ENCODE measurements around the gene ULK4.

ULK4 gene

DNA sequence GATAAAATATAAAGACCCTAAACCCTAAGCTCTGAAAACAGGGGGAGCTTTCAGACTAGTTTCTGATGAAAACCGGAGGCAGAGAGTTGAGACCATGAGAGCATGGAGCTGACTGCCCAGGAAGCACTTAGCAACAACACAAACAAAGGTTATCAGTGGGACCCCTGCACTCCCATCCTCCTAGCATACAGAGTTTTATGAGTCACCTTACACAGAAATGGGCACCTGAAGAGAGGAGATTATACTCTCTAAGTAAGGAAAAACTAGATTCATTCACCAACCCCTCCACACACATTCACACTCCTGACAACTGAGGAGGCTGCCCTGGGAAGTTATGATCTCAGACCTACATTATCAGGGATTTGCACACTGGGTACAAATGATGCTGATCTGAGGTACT lies 261.7 kb downstream of the ULK4 start:
- H4K20me1 ChIP-seq (ENCODE audit: insufficient read depth, low read length, poor library complexity, severe bottlenecking), result no peaks in the 10 kb centered on the region
- no peak overlapping the region for H3K4me3 ChIP-seq (ENCODE audit: low read length, poor library complexity, severe bottlenecking)
- H3K9me2 ChIP-seq (replicated peaks; ENCODE audit: low read depth, low read length), result no peaks in the 10 kb centered on the region
- no peaks in the 10 kb centered on the region for H3K9me3 ChIP-seq (ENCODE audit: insufficient read depth, low read depth, low read length)
- TF ChIP-seq, protein P1, sequence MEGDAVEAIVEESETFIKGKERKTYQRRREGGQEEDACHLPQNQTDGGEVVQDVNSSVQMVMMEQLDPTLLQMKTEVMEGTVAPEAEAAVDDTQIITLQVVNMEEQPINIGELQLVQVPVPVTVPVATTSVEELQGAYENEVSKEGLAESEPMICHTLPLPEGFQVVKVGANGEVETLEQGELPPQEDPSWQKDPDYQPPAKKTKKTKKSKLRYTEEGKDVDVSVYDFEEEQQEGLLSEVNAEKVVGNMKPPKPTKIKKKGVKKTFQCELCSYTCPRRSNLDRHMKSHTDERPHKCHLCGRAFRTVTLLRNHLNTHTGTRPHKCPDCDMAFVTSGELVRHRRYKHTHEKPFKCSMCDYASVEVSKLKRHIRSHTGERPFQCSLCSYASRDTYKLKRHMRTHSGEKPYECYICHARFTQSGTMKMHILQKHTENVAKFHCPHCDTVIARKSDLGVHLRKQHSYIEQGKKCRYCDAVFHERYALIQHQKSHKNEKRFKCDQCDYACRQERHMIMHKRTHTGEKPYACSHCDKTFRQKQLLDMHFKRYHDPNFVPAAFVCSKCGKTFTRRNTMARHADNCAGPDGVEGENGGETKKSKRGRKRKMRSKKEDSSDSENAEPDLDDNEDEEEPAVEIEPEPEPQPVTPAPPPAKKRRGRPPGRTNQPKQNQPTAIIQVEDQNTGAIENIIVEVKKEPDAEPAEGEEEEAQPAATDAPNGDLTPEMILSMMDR (conservative IDR thresholded peaks at IDR 0.05; ENCODE audit: low read length), result no peak
- no peak for TF ChIP-seq EZH2phosphoT487 (IDR thresholded peaks at IDR 0.05; ENCODE audit: borderline replicate concordance)
- H3K36me3 ChIP-seq (ENCODE audit: insufficient read depth, low read length), result no peaks in the 10 kb centered on the region
- no peaks in the 10 kb centered on the region for H3K79me2 ChIP-seq (ENCODE audit: insufficient read depth, low read length)
- no peak overlapping the region for H3K4me2 ChIP-seq (ENCODE audit: low read depth, low read length, poor library complexity, severe bottlenecking)
- H3K9ac ChIP-seq (ENCODE audit: low read depth, low read length, poor library complexity, severe bottlenecking), result no peak overlapping the region
- no peaks in the 10 kb centered on the region for H3K4me1 ChIP-seq (ENCODE audit: insufficient read depth, low read length, poor library complexity, severe bottlenecking)
- H3K27me3 ChIP-seq (ENCODE audit: insufficient read depth, low read length, poor library complexity, severe bottlenecking), result no peaks in the 10 kb centered on the region
- no peak overlapping the region for H2AFZ ChIP-seq (ENCODE audit: low read length)
- H3F3A ChIP-seq (ENCODE audit: low read depth), result no peaks in the 10 kb centered on the region

DNA sequence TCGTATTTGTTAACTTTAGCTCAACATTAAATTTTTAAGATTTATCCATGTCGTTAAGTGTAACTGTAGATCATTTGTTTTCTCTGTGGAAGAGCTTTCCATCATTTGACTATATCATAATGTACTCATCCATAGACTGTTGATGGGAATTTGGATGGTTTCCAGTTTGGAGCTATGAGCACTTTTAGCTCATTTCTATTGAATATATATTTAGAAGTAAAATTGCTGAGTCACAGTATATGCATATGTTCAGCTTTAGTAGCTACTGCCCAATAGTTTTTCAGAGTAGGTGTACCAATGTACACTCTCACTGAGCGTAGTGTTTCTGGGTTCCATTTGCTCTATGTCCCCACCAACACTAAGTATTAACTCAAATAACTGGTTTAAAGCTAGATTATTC lies 263.0 kb downstream of the ULK4 start:
- no peak overlapping the region for H2AFZ ChIP-seq (ENCODE audit: low read length)
- H3K9me3 ChIP-seq (ENCODE audit: insufficient read depth, low read depth, low read length), result no peaks in the 10 kb centered on the region
- H3K36me3 ChIP-seq (ENCODE audit: insufficient read depth, low read length), result no peaks in the 10 kb centered on the region
- H3K4me1 ChIP-seq (ENCODE audit: insufficient read depth, low read length, poor library complexity, severe bottlenecking), result no peaks in the 10 kb centered on the region
- H3K4me3 ChIP-seq (ENCODE audit: low read length, poor library complexity, severe bottlenecking), result no peak overlapping the region
- no peaks in the 10 kb centered on the region for H3F3A ChIP-seq (ENCODE audit: low read depth)
- no peaks in the 10 kb centered on the region for H3K27me3 ChIP-seq (ENCODE audit: insufficient read depth, low read length, poor library complexity, severe bottlenecking)
- no peaks in the 10 kb centered on the region for H3K79me2 ChIP-seq (ENCODE audit: insufficient read depth, low read length)
- H4K20me1 ChIP-seq (ENCODE audit: insufficient read depth, low read length, poor library complexity, severe bottlenecking), result no peaks in the 10 kb centered on the region
- no peak overlapping the region for H3K9ac ChIP-seq (ENCODE audit: low read depth, low read length, poor library complexity, severe bottlenecking)
- H3K9me2 ChIP-seq (replicated peaks; ENCODE audit: low read depth, low read length), result no peaks in the 10 kb centered on the region
- TF ChIP-seq, protein P1 (conservative IDR thresholded peaks at IDR 0.05; ENCODE audit: low read length), result no peak
- no peak for TF ChIP-seq EZH2phosphoT487 (IDR thresholded peaks at IDR 0.05; ENCODE audit: borderline replicate concordance)
- H3K4me2 ChIP-seq (ENCODE audit: low read depth, low read length, poor library complexity, severe bottlenecking), result no peak overlapping the region

DNA sequence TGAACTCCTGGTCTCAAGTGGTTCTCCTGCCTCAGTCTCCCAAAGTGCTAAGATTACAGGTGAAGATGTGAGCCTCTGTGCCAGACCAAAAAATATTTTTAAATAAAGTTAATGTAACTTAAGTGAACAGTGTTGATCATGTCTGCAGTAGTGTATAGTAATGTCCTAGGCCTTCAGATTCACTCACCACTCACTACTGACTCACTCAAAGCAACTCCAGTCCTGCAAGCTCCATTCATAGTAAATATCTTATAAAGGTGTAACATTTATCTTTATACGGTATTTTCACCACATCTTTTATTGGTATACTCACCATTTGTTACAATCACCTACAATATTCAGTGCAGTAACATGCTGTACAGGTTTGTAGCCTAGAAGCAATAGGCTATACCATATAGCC lies 264.2 kb downstream of the ULK4 start:
- H3K9me2 ChIP-seq (replicated peaks; ENCODE audit: low read depth, low read length), result no peaks in the 10 kb centered on the region
- H3F3A ChIP-seq (ENCODE audit: low read depth), result no peaks in the 10 kb centered on the region
- no peaks in the 10 kb centered on the region for H3K4me1 ChIP-seq (ENCODE audit: insufficient read depth, low read length, poor library complexity, severe bottlenecking)
- H3K27me3 ChIP-seq (ENCODE audit: insufficient read depth, low read length, poor library complexity, severe bottlenecking), result no peaks in the 10 kb centered on the region
- H3K9ac ChIP-seq (ENCODE audit: low read depth, low read length, poor library complexity, severe bottlenecking), result no peak overlapping the region
- TF ChIP-seq EZH2phosphoT487 (IDR thresholded peaks at IDR 0.05; ENCODE audit: borderline replicate concordance), result no peak
- TF ChIP-seq, protein P1 (conservative IDR thresholded peaks at IDR 0.05; ENCODE audit: low read length), result no peak
- no peaks in the 10 kb centered on the region for H3K79me2 ChIP-seq (ENCODE audit: insufficient read depth, low read length)
- no peaks in the 10 kb centered on the region for H3K9me3 ChIP-seq (ENCODE audit: insufficient read depth, low read depth, low read length)
- no peaks in the 10 kb centered on the region for H3K36me3 ChIP-seq (ENCODE audit: insufficient read depth, low read length)
- no peak overlapping the region for H3K4me3 ChIP-seq (ENCODE audit: low read length, poor library complexity, severe bottlenecking)
- no peaks in the 10 kb centered on the region for H4K20me1 ChIP-seq (ENCODE audit: insufficient read depth, low read length, poor library complexity, severe bottlenecking)
- no peak overlapping the region for H2AFZ ChIP-seq (ENCODE audit: low read length)
- H3K4me2 ChIP-seq (ENCODE audit: low read depth, low read length, poor library complexity, severe bottlenecking), result no peak overlapping the region
